ENCODE results near the gene ACSS2. TPM values are rescaled to one million over a fixed set of nuclear protein-coding genes. Genes with fewer than 3 reads are reported as not detected.

The ACSS2 gene
- total RNA-seq, 4 donors from 2014 or later, result 68.4 to 112 (median 94.3) TPM

DNA sequence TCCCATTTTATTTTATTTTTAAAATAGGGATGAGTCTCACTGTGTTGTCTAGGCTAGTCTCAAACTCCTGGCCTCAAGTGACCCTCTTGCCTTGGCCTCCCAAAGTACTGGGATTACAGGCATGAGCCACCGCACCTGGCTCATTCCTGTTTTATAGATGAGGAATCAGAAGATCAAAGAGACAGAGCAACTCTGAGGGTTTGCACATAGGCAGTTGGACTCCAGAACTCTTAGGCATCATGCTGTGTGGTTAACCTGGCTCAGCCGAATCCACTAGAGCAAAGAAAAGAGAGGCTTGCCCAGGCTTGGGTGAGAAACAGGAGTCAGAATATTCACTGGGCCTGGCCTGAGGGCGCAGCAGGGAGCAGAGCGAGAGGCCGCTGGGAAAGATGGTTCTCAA is 88.6 kb downstream of the ACSS2 start:
- Histone ChIP-seq H3K4me1 (no peaks in the 10 kb centered on the region), H3K9me3 (no peaks in the 10 kb centered on the region), H3K36me3 (no peaks in the 10 kb centered on the region), H3K27me3 (no peaks in the 10 kb centered on the region), H3K27ac (no peak overlapping the region), H3K4me3 (no peak overlapping the region)
- WGBS, 2 donors, result 89 to 96% methylated on average over 5 of the region's 5 CpGs
- no peak for DNase-seq (ENCODE audit: low spot score in 2 of 2)
- TF ChIP-seq, protein P1, sequence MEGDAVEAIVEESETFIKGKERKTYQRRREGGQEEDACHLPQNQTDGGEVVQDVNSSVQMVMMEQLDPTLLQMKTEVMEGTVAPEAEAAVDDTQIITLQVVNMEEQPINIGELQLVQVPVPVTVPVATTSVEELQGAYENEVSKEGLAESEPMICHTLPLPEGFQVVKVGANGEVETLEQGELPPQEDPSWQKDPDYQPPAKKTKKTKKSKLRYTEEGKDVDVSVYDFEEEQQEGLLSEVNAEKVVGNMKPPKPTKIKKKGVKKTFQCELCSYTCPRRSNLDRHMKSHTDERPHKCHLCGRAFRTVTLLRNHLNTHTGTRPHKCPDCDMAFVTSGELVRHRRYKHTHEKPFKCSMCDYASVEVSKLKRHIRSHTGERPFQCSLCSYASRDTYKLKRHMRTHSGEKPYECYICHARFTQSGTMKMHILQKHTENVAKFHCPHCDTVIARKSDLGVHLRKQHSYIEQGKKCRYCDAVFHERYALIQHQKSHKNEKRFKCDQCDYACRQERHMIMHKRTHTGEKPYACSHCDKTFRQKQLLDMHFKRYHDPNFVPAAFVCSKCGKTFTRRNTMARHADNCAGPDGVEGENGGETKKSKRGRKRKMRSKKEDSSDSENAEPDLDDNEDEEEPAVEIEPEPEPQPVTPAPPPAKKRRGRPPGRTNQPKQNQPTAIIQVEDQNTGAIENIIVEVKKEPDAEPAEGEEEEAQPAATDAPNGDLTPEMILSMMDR (IDR thresholded peaks at IDR 0.05), result no peak
- TF ChIP-seq POLR2A (IDR thresholded peaks at IDR 0.05) (no peak), EP300 (IDR thresholded peaks at IDR 0.05) (no peak)

DNA sequence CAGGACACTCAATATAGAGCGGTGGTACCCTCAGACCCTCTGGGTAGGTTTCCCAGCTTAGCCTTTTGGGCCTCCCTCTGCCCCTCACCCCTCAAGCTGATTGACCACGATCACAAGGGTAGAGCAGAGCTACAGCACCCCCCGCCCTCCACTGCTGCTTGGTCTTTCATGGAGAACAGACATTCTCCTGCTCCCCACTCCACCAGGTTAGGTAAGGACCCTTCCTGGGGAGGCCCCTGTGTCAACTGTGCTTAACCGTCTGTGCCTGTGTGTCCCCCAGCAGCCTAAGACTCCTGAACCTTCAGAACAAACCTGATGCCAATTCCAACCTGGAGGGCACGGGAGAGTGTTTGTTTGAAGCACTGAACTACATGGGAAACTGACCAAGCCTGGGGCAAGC is 91.0 kb downstream of the ACSS2 start:
- 87% methylated on average over 5 of the region's 5 CpGs for WGBS, 2 donors
- H3K36me3 ChIP-seq, result no peaks in the 10 kb centered on the region

DNA sequence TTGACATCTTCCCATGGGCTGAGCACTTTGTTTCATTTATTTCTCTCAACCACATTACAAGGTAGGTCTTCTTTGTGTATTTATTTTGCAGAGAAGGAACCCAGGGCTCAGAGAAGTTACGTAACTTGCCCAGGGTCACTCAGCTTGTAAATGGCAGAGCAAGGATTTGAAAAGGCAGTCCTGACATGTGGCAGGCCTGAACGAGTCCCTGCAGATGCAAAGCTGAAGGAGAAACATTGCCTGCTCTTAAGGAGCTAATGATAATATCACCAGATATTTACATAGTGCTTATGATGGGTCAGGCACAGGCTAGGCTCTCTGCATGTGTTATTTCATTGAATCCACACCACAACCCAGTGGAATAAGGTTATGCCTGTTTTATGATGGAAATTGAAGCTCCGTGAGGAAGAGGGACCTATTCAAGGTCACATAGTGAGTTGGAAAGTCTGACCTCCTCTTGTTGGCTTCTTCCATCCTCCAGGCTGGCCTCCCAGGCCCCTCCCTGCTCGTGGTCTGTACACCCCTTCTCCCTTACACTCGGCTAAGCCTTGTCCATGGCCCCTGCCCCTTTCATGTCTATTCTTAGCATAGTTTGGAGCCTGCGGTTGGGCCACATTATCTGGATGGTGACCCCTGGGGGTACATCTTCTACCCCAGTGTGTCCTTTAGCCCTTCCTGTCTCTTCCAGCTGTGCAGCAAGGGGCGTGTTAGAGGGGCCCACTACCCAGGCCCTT is 91.8 kb downstream of the ACSS2 start:
- Histone ChIP-seq H3K4me1 (no peaks in the 10 kb centered on the region), H3K27me3 (no peaks in the 10 kb centered on the region), H3K9me3 (no peaks in the 10 kb centered on the region), H3K27ac (no peak overlapping the region), H3K4me3 (no peak overlapping the region), H3K36me3 (no peaks in the 10 kb centered on the region)
- TF ChIP-seq EP300 (IDR thresholded peaks at IDR 0.05) (no peak), POLR2A (IDR thresholded peaks at IDR 0.05) (no peak)
- TF ChIP-seq, protein P1 (IDR thresholded peaks at IDR 0.05), result no peak
- WGBS, 2 donors, result 63 to 64% methylated on average over 7 of the region's 7 CpGs
- DNase-seq (ENCODE audit: low spot score in 2 of 2), result no peak

More for the DNA sequence above, 91.0 kb downstream of the ACSS2 start:
- Histone ChIP-seq H3K9me3 (no peaks in the 10 kb centered on the region), H3K4me3 (no peak overlapping the region), H3K27me3 (no peaks in the 10 kb centered on the region), H3K4me1 (no peaks in the 10 kb centered on the region), H3K27ac (no peak overlapping the region)
- DNase-seq (ENCODE audit: low spot score in 2 of 2), result no peak
- no peak for TF ChIP-seq POLR2A (IDR thresholded peaks at IDR 0.05)
- no peak for TF ChIP-seq EP300 (IDR thresholded peaks at IDR 0.05)
- TF ChIP-seq, protein P1 (IDR thresholded peaks at IDR 0.05), result no peak

DNA sequence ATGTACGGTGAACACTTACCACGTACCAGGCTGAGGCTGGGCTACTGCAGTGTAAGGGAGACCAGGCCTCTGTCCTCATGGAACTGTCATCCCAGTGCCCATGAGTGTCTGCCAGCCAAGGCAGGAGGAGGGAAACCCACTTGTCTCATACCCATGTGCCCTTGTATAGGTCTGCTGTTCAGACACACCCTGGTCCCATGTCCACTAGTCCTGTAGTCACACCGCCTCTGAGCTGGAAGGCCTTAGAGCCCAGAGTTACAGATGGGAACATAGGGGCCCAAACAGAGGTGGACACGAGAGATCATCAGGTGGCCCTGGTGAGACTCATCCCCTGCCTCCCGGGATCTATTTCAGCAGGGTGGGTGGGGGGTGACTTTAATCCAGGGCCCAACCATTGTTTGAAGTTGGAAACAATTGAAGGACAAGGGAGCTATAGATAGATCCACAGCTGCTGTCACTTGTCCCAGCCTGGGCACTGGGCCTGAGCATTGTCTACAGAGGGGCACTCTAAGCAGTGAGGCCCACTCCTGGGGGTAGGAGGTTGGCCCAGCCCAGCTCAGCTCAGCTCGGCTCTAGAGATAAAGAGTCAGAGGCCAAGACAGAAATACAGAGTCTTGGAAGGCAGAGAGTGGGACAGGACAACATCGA is 93.9 kb downstream of the ACSS2 start:
- Histone ChIP-seq H3K27ac (no peak overlapping the region), H3K4me3 (no peak overlapping the region), H3K36me3 (no peaks in the 10 kb centered on the region), H3K27me3 (no peaks in the 10 kb centered on the region), H3K9me3 (no peaks in the 10 kb centered on the region), H3K4me1 (no peaks in the 10 kb centered on the region)
- no peak for TF ChIP-seq POLR2A (IDR thresholded peaks at IDR 0.05)
- TF ChIP-seq EP300 (IDR thresholded peaks at IDR 0.05), result no peak
- TF ChIP-seq, protein P1 (IDR thresholded peaks at IDR 0.05), result no peak
- 92 to 93% methylated on average over 7 of the region's 7 CpGs for WGBS, 2 donors
- no peak for DNase-seq (ENCODE audit: low spot score in 2 of 2)

DNA sequence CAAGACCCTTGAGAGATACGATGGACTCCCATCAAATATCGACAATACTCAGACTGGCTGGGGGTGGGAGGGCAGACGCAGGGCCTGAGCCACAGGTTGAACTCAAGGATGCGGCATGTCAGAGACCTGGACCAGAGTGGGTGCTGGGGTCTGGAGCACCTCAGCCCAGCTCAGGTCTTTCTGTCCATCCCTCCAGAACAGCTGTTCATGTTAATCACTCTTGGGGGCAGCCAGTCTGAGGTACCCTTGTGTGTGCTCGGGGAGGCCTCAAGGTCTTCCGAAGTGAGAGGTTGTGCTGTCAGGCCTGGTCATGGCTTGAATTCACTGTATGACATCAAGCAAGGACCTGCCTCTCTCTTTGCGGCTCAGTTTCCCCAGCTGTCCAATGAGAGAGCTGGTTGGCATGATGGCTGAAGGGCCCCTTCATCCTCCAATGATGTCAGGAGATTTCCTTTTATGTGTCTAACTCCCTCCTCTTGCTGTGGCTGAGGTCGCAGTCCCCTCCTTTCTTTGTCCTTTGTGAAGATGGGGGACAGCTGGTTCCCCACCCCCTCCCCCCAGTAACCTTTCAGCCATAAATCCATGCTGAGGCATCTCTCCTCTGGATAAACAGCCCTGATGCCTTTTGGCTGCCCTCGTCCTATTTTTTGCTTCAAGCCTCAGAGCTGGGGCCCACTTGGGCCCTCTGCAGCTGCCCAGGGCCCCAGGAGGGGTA is 94.6 kb downstream of the ACSS2 start:
- 80 to 82% methylated on average over 9 of the region's 9 CpGs for WGBS, 2 donors
- no peak for DNase-seq (ENCODE audit: low spot score in 2 of 2)
- no peaks in the 10 kb centered on the region for H3K9me3 ChIP-seq
- no peaks in the 10 kb centered on the region for H3K4me1 ChIP-seq
- H3K27ac ChIP-seq, result no peak overlapping the region
- no peak for TF ChIP-seq EP300 (IDR thresholded peaks at IDR 0.05)
- no peak for TF ChIP-seq POLR2A (IDR thresholded peaks at IDR 0.05)
- TF ChIP-seq, protein P1 (IDR thresholded peaks at IDR 0.05), result no peak
- no peaks in the 10 kb centered on the region for H3K36me3 ChIP-seq
- no peak overlapping the region for H3K4me3 ChIP-seq
- H3K27me3 ChIP-seq, result no peaks in the 10 kb centered on the region

Measured in tibial nerve (tissue), 4 donors.